HCT116 (cell line): ENCODE measurements around the gene GNG12. TPM values are rescaled to one million over a fixed set of nuclear protein-coding genes. Genes with fewer than 3 reads are reported as not detected.

Source experiments
- ATAC-seq: fragments of 200-7000 bp; cut with Tn5 transposase; 2 replicates; pipeline ENCODE4 v1.9.1; 2020; ENCODE audit warnings: mild to moderate bottlenecking, moderate library complexity
- BruUV-seq: library from RNA; stranded (reverse); fragments of 400-500 nt; replicated peaks from 2 replicates; lab custom pipeline; 2021; lab: Mats Ljungman, UMichigan
- CTCF ChIA-PET: fragments of 300-600 bp; sonication (Branson Sonifier 250); formaldehyde crosslinking; loops from one replicate; lab custom pipeline; 2021; ENCODE audit warnings: antibody characterized with exemption; lab: Charles Lee
- POLR2A ChIA-PET: fragments of 300-600, 350-600 bp; sonication (Branson Sonifier 250); formaldehyde crosslinking; loops from one replicate; lab custom pipeline; 2021; ENCODE audit warnings: antibody characterized with exemption; lab: Charles Lee
- RAD21 ChIA-PET, 2 experiments: fragments of 300-600 bp; sonication (Branson Sonifier 250); formaldehyde crosslinking; loops; one replicate each; lab custom pipeline; 2023; ENCODE audit warnings: low total read pairs in 2 of 2; ENCODE audit not compliant: uncharacterized antibody in 2 of 2, unreplicated experiment in 2 of 2, low non-redundant PET in 1 of 2; lab: Charles Lee
- DNase-seq: peaks from one replicate; pipeline ENCODE4 v3.0.0-alpha.2; 2010; ENCODE audit warnings: low read depth, low spot score
- H2AFZ ChIP-seq: fragments of 200-600 bp; shearing (Covaris generic), sonication (generic); 2 replicates; pipeline ENCODE4 v1.6.1; 2017; ENCODE audit warnings: low read depth, mixed run types, mixed read lengths, antibody characterized with exemption, low read length; ENCODE audit not compliant: poor library complexity, severe bottlenecking
- H3K27ac ChIP-seq: 2 replicates; pipeline ENCODE4 v1.5.1; 2012; ENCODE audit warnings: low read depth, low read length
- H3K27me3 ChIP-seq: fragments of 200-600 bp; sonication (generic); 2 replicates; pipeline ENCODE4 v1.6.1; 2016; ENCODE audit warnings: mixed run types, low read length, mixed read lengths; ENCODE audit not compliant: insufficient read depth
- H3K36me3 ChIP-seq, 2 experiments: fragments of 200-500 bp in 1 of 2; fragments of 200-600 bp in 1 of 2; sonication (Bioruptor generic) in 1 of 2; sonication (generic) in 1 of 2; 2 replicates each; pipeline versions ENCODE4 v1.5.1 to v1.6.1; 2014 to 2016; ENCODE audit warnings: low read length in 2 of 2, inconsistent platforms in 1 of 2, mixed read lengths in 1 of 2, mixed run types in 1 of 2; ENCODE audit not compliant: insufficient read depth in 2 of 2, control insufficient read depth in 1 of 2
- H3K4me1 ChIP-seq, 2 experiments: fragments of 200-600 bp in 1 of 2; sonication (generic) in 1 of 2; 2 replicates each; pipeline versions ENCODE4 v1.5.1 to v1.6.1; 2012 to 2017; ENCODE audit warnings: low read length in 2 of 2, inconsistent platforms in 1 of 2, mild to moderate bottlenecking in 1 of 2, mixed read lengths in 1 of 2, mixed run types in 1 of 2, moderate library complexity in 1 of 2; ENCODE audit not compliant: insufficient read depth in 2 of 2, control insufficient read depth in 1 of 2
- H3K4me2 ChIP-seq: fragments of 200-600 bp; sonication (generic); 2 replicates; pipeline ENCODE4 v1.6.1; 2017; ENCODE audit warnings: mixed run types, low read length, mixed read lengths
- H3K4me3 ChIP-seq, 2 experiments: fragments of 200-600 bp in 1 of 2; sonication (generic) in 1 of 2; replicated peaks in 1 of 2; 2 replicates each; pipeline ENCODE4 v1.5.1; 2011 to 2016; ENCODE audit warnings: low read length in 2 of 2, control low read depth in 1 of 2, low read depth in 1 of 2, mild to moderate bottlenecking in 1 of 2, mixed read lengths in 1 of 2, mixed run types in 1 of 2
- H3K79me2 ChIP-seq: fragments of 200-600 bp; sonication (generic); 2 replicates; pipeline ENCODE4 v1.6.1; 2017; ENCODE audit warnings: mild to moderate bottlenecking, mixed run types, low read length, moderate library complexity, mixed read lengths; ENCODE audit not compliant: insufficient read depth
- H3K9ac ChIP-seq: fragments of 200-600 bp; sonication (generic); 2 replicates; pipeline ENCODE4 v1.6.1; 2016; ENCODE audit warnings: low read length, mixed read lengths
- H3K9me2 ChIP-seq: fragments of 200-600 bp; sonication (generic), shearing (Covaris generic); 2 replicates; pipeline ENCODE4 v1.6.1; 2017; ENCODE audit warnings: mixed run types, mild to moderate bottlenecking, moderate library complexity; ENCODE audit not compliant: insufficient read depth
- H3K9me3 ChIP-seq, 2 experiments: fragments of 200-500 bp in 1 of 2; fragments of 200-600 bp in 1 of 2; sonication (Bioruptor generic) in 1 of 2; sonication (generic) in 1 of 2; 2 replicates each; pipeline ENCODE4 v1.6.1; 2014 to 2017; ENCODE audit warnings: low read length in 2 of 2, mixed read lengths in 2 of 2, inconsistent platforms in 1 of 2, low read depth in 1 of 2, mild to moderate bottlenecking in 1 of 2, mixed run types in 1 of 2, moderate library complexity in 1 of 2; ENCODE audit not compliant: control insufficient read depth in 1 of 2, insufficient read depth in 1 of 2
- H4K20me1 ChIP-seq: fragments of 200-600 bp; sonication (generic), shearing (Covaris generic); 2 replicates; pipeline ENCODE4 v1.6.1; 2017; ENCODE audit warnings: mixed run types, mild to moderate bottlenecking, moderate library complexity; ENCODE audit not compliant: insufficient read depth
- ATF3 ChIP-seq: IDR thresholded peaks from 2 replicates; pipeline ENCODE4 v1.6.1; 2012
- CEBPB ChIP-seq: IDR thresholded peaks from 2 replicates; pipeline ENCODE4 v1.6.1; 2012; ENCODE audit warnings: low read depth
- ELF1 ChIP-seq: IDR thresholded peaks from 2 replicates; pipeline ENCODE4 v1.6.1; 2012; ENCODE audit warnings: low read depth, borderline replicate concordance
- EZH2 ChIP-seq: fragments of 200-600 bp; sonication (generic); IDR thresholded peaks from 2 replicates; pipeline ENCODE4 v1.6.1; 2017; ENCODE audit warnings: antibody characterized with exemption, mixed run types
- EZH2phosphoT487 ChIP-seq: fragments of 200-600 bp; IDR thresholded peaks from 2 replicates; pipeline ENCODE4 v1.6.1; 2018; ENCODE audit warnings: antibody characterized with exemption, borderline replicate concordance
- FOSL1 ChIP-seq: IDR thresholded peaks from 2 replicates; pipeline ENCODE4 v1.6.1; 2012; ENCODE audit warnings: low read depth
- JUND ChIP-seq: IDR thresholded peaks from 2 replicates; pipeline ENCODE4 v1.6.1; 2012
- POLR2A ChIP-seq: IDR thresholded peaks from 2 replicates; pipeline ENCODE4 v1.7.0; 2011; ENCODE audit warnings: borderline replicate concordance; ENCODE audit not compliant: insufficient read depth, insufficient read length; ENCODE audit errors: extremely low read depth
- RAD21 ChIP-seq: IDR thresholded peaks from 2 replicates; pipeline ENCODE4 v1.6.1; 2012; ENCODE audit warnings: low read depth, mild to moderate bottlenecking
- SIN3A ChIP-seq: IDR thresholded peaks from 2 replicates; pipeline ENCODE4 v1.6.1; 2012; ENCODE audit warnings: low read depth
- SP1 ChIP-seq: IDR thresholded peaks from 2 replicates; pipeline ENCODE4 v1.6.1; 2012; ENCODE audit warnings: low read depth
- SRF ChIP-seq: IDR thresholded peaks from 2 replicates; pipeline ENCODE4 v1.6.1; 2012; ENCODE audit warnings: low read depth
- TCF7L2 ChIP-seq: IDR thresholded peaks from 2 replicates; pipeline ENCODE4 v1.7.0; 2011; ENCODE audit warnings: borderline replicate concordance, inconsistent platforms; ENCODE audit not compliant: insufficient read depth, insufficient read length; ENCODE audit errors: extremely low read depth
- YY1 ChIP-seq: IDR thresholded peaks from 2 replicates; pipeline ENCODE4 v1.6.1; 2011; ENCODE audit warnings: low read length, low read depth, moderate library complexity, mild to moderate bottlenecking; ENCODE audit not compliant: insufficient replicate concordance; ENCODE audit errors: extremely low read depth
- ZBTB33 ChIP-seq: IDR thresholded peaks from 2 replicates; pipeline ENCODE4 v1.6.1; 2011; ENCODE audit warnings: mild to moderate bottlenecking, low read length, moderate library complexity; ENCODE audit not compliant: insufficient replicate concordance; ENCODE audit errors: extremely low read depth
- ZFX ChIP-seq: fragments of 450-650 bp; IDR thresholded peaks from 2 replicates; pipeline ENCODE4 v1.6.1; 2017
- intact Hi-C: fragments of 100-400 bp; cut with micrococcal nuclease; formaldehyde crosslinking; loops from 2 replicates; pipeline ENCODE4 v1.10.0; 2022
- total RNA-seq: library from RNA; stranded (reverse); gene quantifications from one replicate; pipeline ENCODE4 v1.2.1, GENCODE V29; 2021; ENCODE audit not compliant: unreplicated experiment
- TF ChIP-seq, protein P1 (sequence below): IDR thresholded peaks from 2 replicates; pipeline ENCODE4 v1.6.1; 2012

The GNG12 gene
- total RNA-seq, 1 experiment from 2014 or later = 49.6 TPM

- no peak for TF ChIP-seq ZBTB33
- TF ChIP-seq JUND = no peak
- no peak for TF ChIP-seq ATF3
- no peak for TF ChIP-seq EZH2phosphoT487
- TF ChIP-seq CEBPB = no peak
- TF ChIP-seq, protein P1, sequence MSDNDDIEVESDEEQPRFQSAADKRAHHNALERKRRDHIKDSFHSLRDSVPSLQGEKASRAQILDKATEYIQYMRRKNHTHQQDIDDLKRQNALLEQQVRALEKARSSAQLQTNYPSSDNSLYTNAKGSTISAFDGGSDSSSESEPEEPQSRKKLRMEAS = no peak
- TF ChIP-seq POLR2A = no peak
- TF ChIP-seq EZH2 = no peak
- no peak for TF ChIP-seq FOSL1
- TF ChIP-seq RAD21 = no peak
- TF ChIP-seq SIN3A = no peak
- no peak for TF ChIP-seq ZFX
Observed at GRCh38 chr1:67869233-67869632, 36.0 kb upstream of the GNG12 start (continued).

GRCh38 chr1:67863637-67864036 lies 30.4 kb upstream of the GNG12 start:
- DNase-seq (no peak), ATAC-seq (no peak)
- H3K27me3 ChIP-seq = no peaks in the 10 kb centered on the region
- BruUV-seq = no TSS peak
- no peak overlapping the region for H3K4me2 ChIP-seq
- ChIA-PET RAD21 (no interaction called here), POLR2A (no interaction called here), CTCF (no interaction called here)
- TF ChIP-seq ELF1 (no peak), POLR2A (no peak), CEBPB (no peak), ZBTB33 (no peak), SRF (no peak), YY1 (no peak), RAD21 (no peak), TCF7L2 (no peak), EZH2 (no peak), SP1 (no peak)
- no peaks in the 10 kb centered on the region for H3K36me3 ChIP-seq
- no peaks in the 10 kb centered on the region for H3K79me2 ChIP-seq
- H4K20me1 ChIP-seq = no peaks in the 10 kb centered on the region
- H3K4me3 ChIP-seq = no peak overlapping the region
- H3K9ac ChIP-seq = no peak overlapping the region
- no peak overlapping the region for H3K27ac ChIP-seq
- no peaks in the 10 kb centered on the region for H3K9me3 ChIP-seq
- H3K9me2 ChIP-seq = no peaks in the 10 kb centered on the region
- no peak overlapping the region for H2AFZ ChIP-seq
- H3K4me1 ChIP-seq = no peaks in the 10 kb centered on the region
- intact Hi-C loops = no loop called here
